Karpas-422 (cell line): ENCODE results near the gene C1orf105. TPM values are rescaled to one million over a fixed set of nuclear protein-coding genes. Genes with fewer than 3 reads are reported as not detected.

Source experiments
- DNase-seq: peaks from one replicate; pipeline ENCODE4 v3.0.0-alpha.2; 2015
- H2AFZ ChIP-seq: fragments of 200-600 bp; sonication (generic); 2 replicates; pipeline ENCODE4 v1.6.1; 2014; ENCODE audit warnings: antibody characterized with exemption, low read length, mixed read lengths
- H3K27ac ChIP-seq: fragments of 200-600 bp; sonication (generic); 2 replicates; pipeline ENCODE4 v1.5.1; 2014; ENCODE audit warnings: mild to moderate bottlenecking, low read length, moderate library complexity
- H3K27me3 ChIP-seq: fragments of 200-600 bp; sonication (generic); 2 replicates; pipeline ENCODE4 v1.6.1; 2014; ENCODE audit warnings: low read length, mixed read lengths
- H3K36me3 ChIP-seq: fragments of 200-600 bp; sonication (generic); 2 replicates; pipeline ENCODE4 v1.6.1; 2014; ENCODE audit warnings: low read length, mixed read lengths; ENCODE audit not compliant: insufficient read depth
- H3K4me1 ChIP-seq: fragments of 200-600 bp; sonication (generic); 2 replicates; pipeline ENCODE4 v1.6.1; 2014; ENCODE audit warnings: mild to moderate bottlenecking, low read length, mixed read lengths
- H3K4me2 ChIP-seq: fragments of 200-600 bp; sonication (generic); 2 replicates; pipeline ENCODE4 v1.6.1; 2014; ENCODE audit warnings: low read length, low read depth, mild to moderate bottlenecking; ENCODE audit not compliant: poor library complexity, severe bottlenecking
- H3K4me3 ChIP-seq: fragments of 200-600 bp; sonication (generic); 2 replicates; pipeline ENCODE4 v1.5.1; 2014; ENCODE audit warnings: mild to moderate bottlenecking, antibody characterized with exemption, low read length, mixed read lengths
- H3K79me2 ChIP-seq: fragments of 200-600 bp; sonication (generic); 2 replicates; pipeline ENCODE4 v1.6.1; 2014; ENCODE audit warnings: mild to moderate bottlenecking, low read length, mixed read lengths
- H3K9ac ChIP-seq: fragments of 200-600 bp; sonication (generic); 2 replicates; pipeline ENCODE4 v1.6.0; 2014; ENCODE audit warnings: low read length
- H3K9me2 ChIP-seq: fragments of 200-600 bp; sonication (generic), shearing (Covaris generic); replicated peaks from 2 replicates; pipeline ENCODE4 v1.6.0; 2014; ENCODE audit warnings: mild to moderate bottlenecking, low read length, moderate library complexity; ENCODE audit not compliant: insufficient read depth
- H3K9me3 ChIP-seq: fragments of 300-700, 200-600 bp; sonication (generic); 2 replicates; pipeline ENCODE4 v1.6.1; 2014; ENCODE audit warnings: low read length, mixed read lengths
- H4K20me1 ChIP-seq: fragments of 200-600 bp; sonication (generic); 2 replicates; pipeline ENCODE4 v1.6.1; 2014; ENCODE audit warnings: mild to moderate bottlenecking, antibody characterized with exemption, low read length, low read depth; ENCODE audit not compliant: insufficient read depth
- total RNA-seq: library from RNA; depleted of rRNA; stranded (reverse); fragments of >200 nt; shearing (Covaris generic); gene quantifications from 2 replicates; pipeline ENCODE4 v1.2.3, GENCODE V29; 2014; ENCODE audit warnings: low replicate concordance

C1orf105 gene
- total RNA-seq, 1 experiment from 2014 or later = not detected

GRCh38 chr1:172405912-172406311, 14.6 kb upstream of the C1orf105 start:
- Histone ChIP-seq H3K9me2 (no peaks in the 10 kb centered on the region), H4K20me1 (no peaks in the 10 kb centered on the region), H3K27ac (no peak overlapping the region), H3K27me3 (no peaks in the 10 kb centered on the region), H3K4me1 (no peaks in the 10 kb centered on the region), H3K4me3 (no peak overlapping the region), H3K4me2 (no peak overlapping the region), H3K36me3 (no peaks in the 10 kb centered on the region), H3K9ac (no peak overlapping the region), H2AFZ (no peak overlapping the region), H3K79me2 (no peaks in the 10 kb centered on the region), H3K9me3 (no peaks in the 10 kb centered on the region)
- DNase-seq = no peak

GRCh38 chr1:172406968-172407367, 13.5 kb upstream of the C1orf105 start:
- Histone ChIP-seq H3K27ac (no peak overlapping the region), H3K27me3 (no peaks in the 10 kb centered on the region), H3K36me3 (no peaks in the 10 kb centered on the region), H3K9ac (no peak overlapping the region), H3K9me2 (no peaks in the 10 kb centered on the region), H3K79me2 (no peaks in the 10 kb centered on the region), H3K9me3 (no peaks in the 10 kb centered on the region), H3K4me3 (no peak overlapping the region), H2AFZ (no peak overlapping the region), H4K20me1 (no peaks in the 10 kb centered on the region), H3K4me1 (no peaks in the 10 kb centered on the region), H3K4me2 (no peak overlapping the region)
- no peak for DNase-seq

- H3K4me3 ChIP-seq = no peak overlapping the region
- H4K20me1 ChIP-seq = no peaks in the 10 kb centered on the region
- no peaks in the 10 kb centered on the region for H3K4me1 ChIP-seq
- no peak overlapping the region for H3K27ac ChIP-seq
- no peak for DNase-seq
- no peaks in the 10 kb centered on the region for H3K9me3 ChIP-seq
- H3K27me3 ChIP-seq = no peaks in the 10 kb centered on the region
- H3K9me2 ChIP-seq = no peaks in the 10 kb centered on the region
- H3K9ac ChIP-seq = no peak overlapping the region
- H3K36me3 ChIP-seq = no peaks in the 10 kb centered on the region
- no peak overlapping the region for H3K4me2 ChIP-seq
- H2AFZ ChIP-seq = no peak overlapping the region
- H3K79me2 ChIP-seq = no peaks in the 10 kb centered on the region
Measured at GRCh38 chr1:172408958-172409357, 11.5 kb upstream of the C1orf105 start.

- DNase-seq = no peak
- H3K4me2 ChIP-seq = no peak overlapping the region
- H3K9me3 ChIP-seq = no peaks in the 10 kb centered on the region
- no peaks in the 10 kb centered on the region for H3K4me1 ChIP-seq
- no peak overlapping the region for H3K9ac ChIP-seq
- no peaks in the 10 kb centered on the region for H3K36me3 ChIP-seq
- H2AFZ ChIP-seq = no peak overlapping the region
- H4K20me1 ChIP-seq = no peaks in the 10 kb centered on the region
- no peaks in the 10 kb centered on the region for H3K9me2 ChIP-seq
- no peak overlapping the region for H3K27ac ChIP-seq
- no peaks in the 10 kb centered on the region for H3K27me3 ChIP-seq
- no peak overlapping the region for H3K4me3 ChIP-seq
- H3K79me2 ChIP-seq = no peaks in the 10 kb centered on the region
Measured at GRCh38 chr1:172410027-172410426, 10.5 kb upstream of the C1orf105 start.

- DNase-seq = no peak
- Histone ChIP-seq H3K27me3 (no peaks in the 10 kb centered on the region), H3K4me3 (no peak overlapping the region), H2AFZ (no peak overlapping the region), H3K9ac (no peak overlapping the region), H3K4me1 (no peaks in the 10 kb centered on the region), H4K20me1 (no peaks in the 10 kb centered on the region), H3K9me2 (no peaks in the 10 kb centered on the region), H3K9me3 (no peaks in the 10 kb centered on the region), H3K36me3 (no peaks in the 10 kb centered on the region), H3K27ac (no peak overlapping the region), H3K4me2 (no peak overlapping the region), H3K79me2 (no peaks in the 10 kb centered on the region)
Measured at GRCh38 chr1:172411791-172412338, 8.6 kb upstream of the C1orf105 start.

DNA sequence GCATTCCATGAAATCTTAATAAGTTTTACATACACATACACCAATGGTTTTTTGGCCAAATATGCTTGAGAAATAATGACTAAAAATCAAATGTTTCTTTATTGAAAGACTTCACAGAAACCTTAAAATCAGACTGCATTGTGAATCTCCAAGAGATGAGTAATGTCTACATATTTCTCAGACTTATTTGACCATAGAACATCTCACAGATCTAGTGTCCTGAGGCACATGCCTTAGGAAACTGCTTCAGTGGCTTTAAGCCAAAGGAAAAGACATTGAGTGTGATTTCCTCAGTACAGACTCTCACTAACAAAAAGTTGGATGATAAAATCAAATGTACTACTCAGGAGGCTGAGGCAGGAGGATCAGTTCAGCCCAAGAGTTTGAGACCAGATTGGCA, 6.2 kb upstream of the C1orf105 start:
- Histone ChIP-seq H3K4me2 (no peak overlapping the region), H3K36me3 (no peaks in the 10 kb centered on the region), H3K9ac (no peak overlapping the region), H3K79me2 (no peaks in the 10 kb centered on the region), H3K9me2 (no peaks in the 10 kb centered on the region), H3K9me3 (no peaks in the 10 kb centered on the region), H3K27me3 (no peaks in the 10 kb centered on the region), H3K4me3 (no peak overlapping the region), H3K27ac (no peak overlapping the region), H4K20me1 (no peaks in the 10 kb centered on the region), H3K4me1 (no peaks in the 10 kb centered on the region), H2AFZ (no peak overlapping the region)
- DNase-seq = no peak

DNA sequence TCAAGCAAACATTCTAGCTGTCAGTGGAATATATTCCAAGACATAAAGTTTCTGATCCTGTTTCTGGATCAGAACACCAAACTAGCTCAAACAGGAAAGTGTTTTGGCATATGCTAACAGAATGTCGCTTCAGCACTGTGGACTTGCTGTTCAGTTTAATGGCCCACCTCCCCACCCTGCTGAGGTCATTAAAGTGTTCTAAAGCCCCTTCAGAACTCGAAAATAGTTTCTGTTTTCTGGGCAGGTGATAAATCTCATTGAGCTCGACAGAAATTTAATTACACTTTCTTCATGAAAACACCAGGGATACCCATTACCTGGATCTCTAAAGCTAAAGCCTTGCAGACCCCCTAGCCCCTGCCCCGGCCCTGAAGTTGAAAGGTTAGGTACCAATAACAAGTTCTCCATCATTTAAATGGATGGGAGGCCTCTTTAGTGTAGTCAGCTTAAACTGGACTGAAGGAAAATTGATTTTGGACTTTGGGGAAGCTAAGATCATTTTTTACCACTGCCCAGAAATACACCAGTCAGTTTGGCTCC, 3.9 kb upstream of the C1orf105 start:
- no peaks in the 10 kb centered on the region for H3K9me2 ChIP-seq
- no peak for DNase-seq
- no peaks in the 10 kb centered on the region for H3K4me1 ChIP-seq
- no peak overlapping the region for H2AFZ ChIP-seq
- no peaks in the 10 kb centered on the region; the same call in 1 of the 2 replicates for H4K20me1 ChIP-seq
- no peak overlapping the region for H3K4me3 ChIP-seq
- H3K79me2 ChIP-seq = no peaks in the 10 kb centered on the region
- H3K9me3 ChIP-seq = no peaks in the 10 kb centered on the region
- no peaks in the 10 kb centered on the region for H3K27me3 ChIP-seq
- H3K27ac ChIP-seq = no peak overlapping the region
- H3K4me2 ChIP-seq = no peak overlapping the region
- H3K9ac ChIP-seq = no peak overlapping the region
- H3K36me3 ChIP-seq = no peaks in the 10 kb centered on the region

DNA sequence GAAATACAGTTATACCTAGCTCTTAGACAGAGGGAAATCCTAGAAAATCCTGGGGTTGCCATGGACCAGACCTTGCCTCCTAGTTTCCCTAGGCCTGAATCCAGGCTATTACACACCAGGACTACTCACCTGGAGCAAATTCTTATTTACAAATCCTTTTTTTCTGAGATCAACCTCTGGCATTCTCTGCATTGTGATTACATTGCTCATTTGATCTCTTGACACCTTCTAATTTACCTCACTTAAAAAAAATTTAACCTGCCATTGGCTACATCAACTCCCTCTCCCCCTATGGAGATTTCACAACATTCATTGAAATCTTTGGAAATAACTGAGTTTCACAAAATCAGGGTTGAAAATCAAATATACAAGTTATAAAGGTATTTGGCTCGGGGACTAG, 2.9 kb upstream of the C1orf105 start:
- no peak overlapping the region for H3K9ac ChIP-seq
- no peak for DNase-seq
- no peak overlapping the region for H3K4me3 ChIP-seq
- no peaks in the 10 kb centered on the region for H3K9me3 ChIP-seq
- H2AFZ ChIP-seq = no peak overlapping the region
- H3K79me2 ChIP-seq = no peaks in the 10 kb centered on the region
- no peaks in the 10 kb centered on the region for H3K4me1 ChIP-seq
- H3K27ac ChIP-seq = no peak overlapping the region
- H4K20me1 ChIP-seq = no peaks in the 10 kb centered on the region; the same call in 1 of the 2 replicates
- no peaks in the 10 kb centered on the region for H3K27me3 ChIP-seq
- no peak overlapping the region for H3K4me2 ChIP-seq
- no peaks in the 10 kb centered on the region for H3K9me2 ChIP-seq
- no peaks in the 10 kb centered on the region for H3K36me3 ChIP-seq
